Gastrocnemius medialis (tissue), 4 donors: ENCODE data around the gene ALS2CL.

Experiments
- CTCF ChIP-seq, 5 experiments: fragments of 450-650 bp in 3 of 5; fragments of 200-600 bp in 2 of 5; sonication (generic) in 2 of 5; IDR thresholded peaks in 4 of 5; conservative IDR thresholded peaks in 1 of 5; 1 replicate in 4 of 5; 2 replicates in 1 of 5; pipeline ENCODE4 v1.5.1; 2016 to 2019; ENCODE audit warnings: antibody characterized with exemption in 5 of 5, mild to moderate bottlenecking in 3 of 5, moderate library complexity in 3 of 5
- POLR2A ChIP-seq, 2 donors: fragments of 450-650 bp; IDR thresholded peaks; one replicate each; pipeline ENCODE4 v1.6.1; 2017; ENCODE audit warnings: antibody characterized with exemption in 2 of 2, mild to moderate bottlenecking in 2 of 2, moderate library complexity in 2 of 2

DNA sequence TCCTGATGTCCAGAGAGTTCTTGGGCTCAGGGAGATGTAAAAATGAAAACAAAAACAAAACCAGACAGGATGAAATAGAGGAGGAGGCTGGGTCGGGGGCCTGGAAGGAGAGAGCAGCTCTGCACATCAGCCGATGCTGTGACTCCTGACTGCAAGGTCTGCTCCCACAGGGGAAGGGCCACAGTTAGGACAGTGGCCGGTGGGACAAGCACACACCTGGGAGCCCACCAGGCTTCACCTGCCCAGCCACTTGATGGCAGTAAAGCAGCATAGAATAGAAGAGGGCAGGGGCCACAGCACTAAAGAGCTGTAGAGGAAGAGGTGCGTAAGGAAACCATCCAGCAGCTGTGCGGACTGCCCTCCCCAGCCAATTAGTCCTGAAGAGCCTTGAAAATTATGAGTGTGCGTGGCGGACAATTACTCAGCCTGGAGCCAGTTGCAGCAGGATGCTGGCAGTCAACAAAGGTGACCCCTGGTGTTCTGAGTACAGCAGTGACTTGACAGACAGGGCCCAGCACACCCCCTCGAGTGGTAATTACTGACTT, 29.8 kb downstream of the ALS2CL start:
- TF ChIP-seq CTCF (IDR thresholded peaks at IDR 0.05 in 4 of 5, conservative IDR thresholded peaks at IDR 0.05 in 1 of 5): peak in 3 of 5 experiments; percentile 18 to 40 (median 35)
- TF ChIP-seq POLR2A (IDR thresholded peaks at IDR 0.05): no peak
